ENCODE measurements around the gene COL18A1. TPM values are rescaled to one million over a fixed set of nuclear protein-coding genes. Genes with fewer than 3 reads are reported as not detected.
A peak's percentile ranks its signal among the peaks of the same experiment; 100 is the strongest.

Gene COL18A1
- total and polyA plus RNA-seq, 9 of the 15 experiments (the other 6 are each of a cell fraction or from before 2014, with no cell fraction given) = 0.14 to 16.4 (median 2.0) TPM

DNA sequence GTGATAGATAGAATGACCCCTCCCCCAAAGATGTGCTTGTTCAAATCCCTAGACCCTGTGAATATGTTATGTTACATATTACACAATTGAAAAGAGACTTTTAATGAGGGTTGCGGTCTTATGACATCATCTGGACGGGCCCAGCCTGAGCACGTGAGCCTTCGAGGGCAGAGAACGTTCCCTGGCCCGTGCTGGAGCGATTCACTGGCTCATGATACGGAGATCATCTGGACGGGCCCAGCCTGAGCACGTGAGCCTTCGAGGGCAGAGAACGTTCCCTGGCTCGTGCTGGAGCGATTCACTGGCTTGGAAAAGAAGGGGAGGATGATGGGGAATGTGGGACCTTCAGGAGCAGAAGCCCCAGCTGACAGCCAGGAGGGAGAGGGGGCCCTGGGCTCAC lies 34.4 kb upstream of the COL18A1 start (continued):
- TF ChIP-seq SMC3 (conservative IDR thresholded peaks at IDR 0.05; ENCODE audit: insufficient read depth, low read depth, low read length) (no peak), MITF (IDR thresholded peaks at IDR 0.05) (no peak), MCM3 (IDR thresholded peaks at IDR 0.05) (no peak), ZBTB17 (CRISPR knock-in tag; IDR thresholded peaks at IDR 0.05) (no peak), EWSR1 (IDR thresholded peaks at IDR 0.05; ENCODE audit: borderline replicate concordance, low read depth, partially characterized antibody) (no peak), BHLHE40 (IDR thresholded peaks at IDR 0.05; ENCODE audit: low read length) (peak; percentile 82), POLR2A (conservative IDR thresholded peaks at IDR 0.05) (no peak), ZNF79 (CRISPR knock-in tag; IDR thresholded peaks at IDR 0.05; ENCODE audit: low read depth) (no peak), BMI1 (IDR thresholded peaks at IDR 0.05; ENCODE audit: low read length) (no peak), SIX5 (IDR thresholded peaks at IDR 0.05; ENCODE audit: borderline replicate concordance in 1 of 2, insufficient read depth in 1 of 2, low read depth in 1 of 2, low read length in 2 of 2) (no peak), L3MBTL2 (IDR thresholded peaks at IDR 0.05) (peak; percentile 91), CBFB (CRISPR knock-in tag; IDR thresholded peaks at IDR 0.05) (no peak), ATF2 (CRISPR knock-in tag; IDR thresholded peaks at IDR 0.05) (no peak), FOXJ3 (CRISPR knock-in tag; IDR thresholded peaks at IDR 0.05) (no peak), MTA1 (IDR thresholded peaks at IDR 0.05; ENCODE audit: borderline replicate concordance) (peak; percentile 40; the same call in 1 of the 2 replicates), ZNF324 (CRISPR knock-in tag; IDR thresholded peaks at IDR 0.05) (no peak), CBX3 (IDR thresholded peaks at IDR 0.05; ENCODE audit: borderline replicate concordance in 1 of 2, low read length in 2 of 2) (no peak), ZNF263 (CRISPR knock-in tag; IDR thresholded peaks at IDR 0.05; ENCODE audit: borderline replicate concordance) (no peak), TGIF2 (CRISPR knock-in tag; IDR thresholded peaks at IDR 0.05) (no peak), NR2C1 (IDR thresholded peaks at IDR 0.05) (no peak), NR2C1 (tag; IDR thresholded peaks at IDR 0.05) (0 out of 2 replicates have a peak, but pooled peaks have one; percentile 18), MEF2D (tag; conservative IDR thresholded peaks at IDR 0.05; ENCODE audit: low read depth) (no peak), KAT7 (CRISPR knock-in tag; IDR thresholded peaks at IDR 0.05; ENCODE audit: borderline replicate concordance) (no peak), RBFOX2 (IDR thresholded peaks at IDR 0.05; ENCODE audit: low read depth, low read length) (no peak)
- TF ChIP-seq, protein P1, sequence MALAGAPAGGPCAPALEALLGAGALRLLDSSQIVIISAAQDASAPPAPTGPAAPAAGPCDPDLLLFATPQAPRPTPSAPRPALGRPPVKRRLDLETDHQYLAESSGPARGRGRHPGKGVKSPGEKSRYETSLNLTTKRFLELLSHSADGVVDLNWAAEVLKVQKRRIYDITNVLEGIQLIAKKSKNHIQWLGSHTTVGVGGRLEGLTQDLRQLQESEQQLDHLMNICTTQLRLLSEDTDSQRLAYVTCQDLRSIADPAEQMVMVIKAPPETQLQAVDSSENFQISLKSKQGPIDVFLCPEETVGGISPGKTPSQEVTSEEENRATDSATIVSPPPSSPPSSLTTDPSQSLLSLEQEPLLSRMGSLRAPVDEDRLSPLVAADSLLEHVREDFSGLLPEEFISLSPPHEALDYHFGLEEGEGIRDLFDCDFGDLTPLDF (CRISPR knock-in tag; IDR thresholded peaks at IDR 0.05) = no peak
- TF ChIP-seq, protein P2, sequence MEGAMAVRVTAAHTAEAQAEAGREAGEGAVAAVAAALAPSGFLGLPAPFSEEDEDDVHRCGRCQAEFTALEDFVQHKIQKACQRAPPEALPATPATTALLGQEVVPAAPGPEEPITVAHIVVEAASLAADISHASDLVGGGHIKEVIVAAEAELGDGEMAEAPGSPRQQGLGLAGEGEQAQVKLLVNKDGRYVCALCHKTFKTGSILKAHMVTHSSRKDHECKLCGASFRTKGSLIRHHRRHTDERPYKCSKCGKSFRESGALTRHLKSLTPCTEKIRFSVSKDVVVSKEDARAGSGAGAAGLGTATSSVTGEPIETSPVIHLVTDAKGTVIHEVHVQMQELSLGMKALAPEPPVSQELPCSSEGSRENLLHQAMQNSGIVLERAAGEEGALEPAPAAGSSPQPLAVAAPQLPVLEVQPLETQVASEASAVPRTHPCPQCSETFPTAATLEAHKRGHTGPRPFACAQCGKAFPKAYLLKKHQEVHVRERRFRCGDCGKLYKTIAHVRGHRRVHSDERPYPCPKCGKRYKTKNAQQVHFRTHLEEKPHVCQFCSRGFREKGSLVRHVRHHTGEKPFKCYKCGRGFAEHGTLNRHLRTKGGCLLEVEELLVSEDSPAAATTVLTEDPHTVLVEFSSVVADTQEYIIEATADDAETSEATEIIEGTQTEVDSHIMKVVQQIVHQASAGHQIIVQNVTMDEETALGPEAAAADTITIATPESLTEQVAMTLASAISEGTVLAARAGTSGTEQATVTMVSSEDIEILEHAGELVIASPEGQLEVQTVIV (CRISPR knock-in tag; IDR thresholded peaks at IDR 0.05; ENCODE audit: borderline replicate concordance) = no peak
